Testis (tissue), 2 donors: ENCODE results near the gene TAS2R20.

ENCODE experiments used
- CTCF ChIP-seq, 3 experiments: fragments of 450-650 bp in 2 of 3; fragments of 200-600 bp in 1 of 3; sonication (generic) in 1 of 3; IDR thresholded peaks; one replicate each; pipeline ENCODE4 v1.5.1; 2016 to 2019; ENCODE audit warnings: antibody characterized with exemption in 3 of 3, mild to moderate bottlenecking in 2 of 3, moderate library complexity in 1 of 3
- POLR2A ChIP-seq: fragments of 450-650 bp; IDR thresholded peaks from one replicate; pipeline ENCODE4 v1.6.1; 2017; ENCODE audit warnings: antibody characterized with exemption, mild to moderate bottlenecking, moderate library complexity

- TF ChIP-seq CTCF (IDR thresholded peaks at IDR 0.05) (no peak), POLR2A (no peak)
Measured at GRCh38 chr12:11015775-11016430, 17.8 kb upstream of the TAS2R20 start.
